Adipose tissue (tissue), 3 donors: ENCODE measurements around the gene LTB4R. TPM values are rescaled to one million over a fixed set of nuclear protein-coding genes. Genes with fewer than 3 reads are reported as not detected.
"Not testable (repeated sequence)": the region's sequence is repeated elsewhere in the genome, so short reads cannot be mapped to it uniquely, and the experiment has no call there.

ENCODE experiments used
- H3K27ac ChIP-seq: one replicate; pipeline ENCODE4 v1.5.1; 2013; ENCODE audit warnings: low read depth, low read length
- WGBS, 3 donors: extraction: QIAGEN DNeasy Blood & Tissue Kit; methylation state at CpG; one replicate each; pipeline ENCODE4 v1.1.7; 2013; 5-methylcytosine and 5-hydroxymethylcytosine counted together
- polyA plus RNA-seq, 3 donors: library from polyadenylated mRNA; stranded (reverse); fragments of 200-250 nt; gene quantifications; one replicate each; pipeline ENCODE4 v1.2.3, GENCODE V29; 2013
- donor health status: healthy with polysubstance abuse.
- donor health status: Bipolar disorder and iron deficiency.
- donor health status: healthy.

Gene LTB4R
- polyA plus RNA-seq, 3 donors = 5.1 to 13.3 (median 6.2) TPM

- 57 to 76% (median 65%) methylated on average over 5 of the region's 5 CpGs for WGBS, 3 donors
- no peak overlapping the region for H3K27ac ChIP-seq
Observed at GRCh38 chr14:24314377-24315193, 3.3 kb downstream of the LTB4R start.

- H3K27ac ChIP-seq = no peak overlapping the region
- 58 to 88% (median 72%) methylated on average over 10 of the region's 10 CpGs for WGBS, 3 donors
Observed at GRCh38 chr14:24315243-24315806, 4.0 kb downstream of the LTB4R start.

GRCh38 chr14:24315807-24316596 lies 4.7 kb downstream of the LTB4R start:
- 30 to 54% (median 42%) methylated on average over 63 to 70 of the region's 70 CpGs for WGBS, 3 donors
- H3K27ac ChIP-seq = no peak overlapping the region

GRCh38 chr14:24316597-24316950 lies 5.3 kb downstream of the LTB4R start:
- WGBS, 3 donors = 61 to 64% (median 64%) methylated on average over 13 to 18 of the region's 18 CpGs
- no peak overlapping the region for H3K27ac ChIP-seq

- H3K27ac ChIP-seq = no peak overlapping the region
- WGBS, 3 donors = 89 to 93% (median 90%) methylated on average over 3 of the region's 3 CpGs
Observed at GRCh38 chr14:24317141-24317928, 6.0 kb downstream of the LTB4R start.

- no peak overlapping the region for H3K27ac ChIP-seq
- WGBS, 3 donors = 82 to 92% (median 90%) methylated on average over 14 of the region's 14 CpGs
Observed at GRCh38 chr14:24321212-24321975, 10.1 kb downstream of the LTB4R start.

GRCh38 chr14:24322672-24323071 lies 11.4 kb downstream of the LTB4R start:
- no peak overlapping the region for H3K27ac ChIP-seq
- WGBS, 3 donors = 84 to 88% (median 88%) methylated on average over 8 to 10 of the region's 10 CpGs

- 63 to 74% (median 66%) methylated on average over 3 of the region's 3 CpGs for WGBS, 3 donors
- H3K27ac ChIP-seq = no peak overlapping the region
Observed at GRCh38 chr14:24323341-24323740, 12.0 kb downstream of the LTB4R start.

GRCh38 chr14:24324024-24324423 lies 12.7 kb downstream of the LTB4R start:
- WGBS, 3 donors = 74 to 88% (median 84%) methylated on average over 6 of the region's 6 CpGs
- H3K27ac ChIP-seq = no peak overlapping the region

GRCh38 chr14:24325041-24325530 lies 13.8 kb downstream of the LTB4R start:
- 67 to 76% (median 75%) methylated on average over 5 of the region's 5 CpGs for WGBS, 3 donors
- H3K27ac ChIP-seq = no peak overlapping the region

GRCh38 chr14:24325963-24326362 lies 14.7 kb downstream of the LTB4R start:
- WGBS, 3 donors = 80 to 87% (median 84%) methylated on average over 9 of the region's 9 CpGs

GRCh38 chr14:24327303-24327702 lies 16.0 kb downstream of the LTB4R start:
- no peak overlapping the region for H3K27ac ChIP-seq
- WGBS, 3 donors = 61 to 80% (median 64%) methylated on average over 2 of the region's 2 CpGs

More at GRCh38 chr14:24325963-24326362, 14.7 kb downstream of the LTB4R start:
- no peak overlapping the region for H3K27ac ChIP-seq

GRCh38 chr14:24327914-24328313 lies 16.6 kb downstream of the LTB4R start:
- WGBS, 3 donors = 5 to 8% (median 7%) methylated on average over 9 of the region's 9 CpGs
- not testable (repeated sequence) for H3K27ac ChIP-seq

GRCh38 chr14:24329073-24329663 lies 17.9 kb downstream of the LTB4R start:
- 85 to 89% (median 88%) methylated on average over 12 of the region's 12 CpGs for WGBS, 3 donors
- H3K27ac ChIP-seq = no peak overlapping the region

GRCh38 chr14:24329736-24330135 lies 18.4 kb downstream of the LTB4R start:
- 52 to 85% (median 59%) methylated on average over 9 of the region's 9 CpGs for WGBS, 3 donors
- H3K27ac ChIP-seq = no peak overlapping the region

GRCh38 chr14:24330973-24331674 lies 19.8 kb downstream of the LTB4R start:
- WGBS, 3 donors = 90 to 93% (median 91%) methylated on average over 10 of the region's 10 CpGs
- H3K27ac ChIP-seq = no peak overlapping the region
